Loucy (cell line): ENCODE measurements around the gene DNASE2.

Source experiments
- EZH2phosphoT487 ChIP-seq: fragments of 200-600 bp; IDR thresholded peaks from 2 replicates; pipeline ENCODE4 v1.6.1; 2018; ENCODE audit warnings: antibody characterized with exemption, mild to moderate bottlenecking, moderate library complexity, borderline replicate concordance
- TF ChIP-seq, protein P1 (sequence below): fragments of 200-600 bp; sonication (generic); conservative IDR thresholded peaks from 2 replicates; pipeline ENCODE4 v1.5.1; 2014; ENCODE audit warnings: mild to moderate bottlenecking, antibody characterized with exemption, low read length

- TF ChIP-seq, protein P1, sequence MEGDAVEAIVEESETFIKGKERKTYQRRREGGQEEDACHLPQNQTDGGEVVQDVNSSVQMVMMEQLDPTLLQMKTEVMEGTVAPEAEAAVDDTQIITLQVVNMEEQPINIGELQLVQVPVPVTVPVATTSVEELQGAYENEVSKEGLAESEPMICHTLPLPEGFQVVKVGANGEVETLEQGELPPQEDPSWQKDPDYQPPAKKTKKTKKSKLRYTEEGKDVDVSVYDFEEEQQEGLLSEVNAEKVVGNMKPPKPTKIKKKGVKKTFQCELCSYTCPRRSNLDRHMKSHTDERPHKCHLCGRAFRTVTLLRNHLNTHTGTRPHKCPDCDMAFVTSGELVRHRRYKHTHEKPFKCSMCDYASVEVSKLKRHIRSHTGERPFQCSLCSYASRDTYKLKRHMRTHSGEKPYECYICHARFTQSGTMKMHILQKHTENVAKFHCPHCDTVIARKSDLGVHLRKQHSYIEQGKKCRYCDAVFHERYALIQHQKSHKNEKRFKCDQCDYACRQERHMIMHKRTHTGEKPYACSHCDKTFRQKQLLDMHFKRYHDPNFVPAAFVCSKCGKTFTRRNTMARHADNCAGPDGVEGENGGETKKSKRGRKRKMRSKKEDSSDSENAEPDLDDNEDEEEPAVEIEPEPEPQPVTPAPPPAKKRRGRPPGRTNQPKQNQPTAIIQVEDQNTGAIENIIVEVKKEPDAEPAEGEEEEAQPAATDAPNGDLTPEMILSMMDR: no peak
- TF ChIP-seq EZH2phosphoT487: no peak
These were observed 1.3 kb upstream of the DNASE2 start for GRCh38 chr19:12882589-12882988.
